Fibroblast of the aortic adventitia (primary cell): ENCODE results near the gene PKNOX1. TPM values are rescaled to one million over a fixed set of nuclear protein-coding genes. Genes with fewer than 3 reads are reported as not detected.

ENCODE experiments used
- DNase-seq: peaks from one replicate; pipeline ENCODE4 v3.0.0-alpha.2; 2010; ENCODE audit warnings: low read depth
- H3K4me3 ChIP-seq: 2 replicates; pipeline ENCODE4 v1.5.1; 2011; ENCODE audit warnings: low read depth, mild to moderate bottlenecking, control low read depth, low read length, moderate library complexity
- CTCF ChIP-seq: IDR thresholded peaks from 2 replicates; pipeline ENCODE4 v1.5.1; 2011; ENCODE audit warnings: mild to moderate bottlenecking, low read length, control low read depth, inconsistent platforms; ENCODE audit not compliant: insufficient read depth
- total RNA-seq: library from RNA; depleted of rRNA; stranded (reverse); fragments of >200 nt; gene quantifications from 2 replicates; pipeline ENCODE4 v1.2.3, GENCODE V29; 2012; ENCODE audit warnings: low replicate concordance

Gene PKNOX1
- total RNA-seq, 1 donor = 12.7 TPM

DNA sequence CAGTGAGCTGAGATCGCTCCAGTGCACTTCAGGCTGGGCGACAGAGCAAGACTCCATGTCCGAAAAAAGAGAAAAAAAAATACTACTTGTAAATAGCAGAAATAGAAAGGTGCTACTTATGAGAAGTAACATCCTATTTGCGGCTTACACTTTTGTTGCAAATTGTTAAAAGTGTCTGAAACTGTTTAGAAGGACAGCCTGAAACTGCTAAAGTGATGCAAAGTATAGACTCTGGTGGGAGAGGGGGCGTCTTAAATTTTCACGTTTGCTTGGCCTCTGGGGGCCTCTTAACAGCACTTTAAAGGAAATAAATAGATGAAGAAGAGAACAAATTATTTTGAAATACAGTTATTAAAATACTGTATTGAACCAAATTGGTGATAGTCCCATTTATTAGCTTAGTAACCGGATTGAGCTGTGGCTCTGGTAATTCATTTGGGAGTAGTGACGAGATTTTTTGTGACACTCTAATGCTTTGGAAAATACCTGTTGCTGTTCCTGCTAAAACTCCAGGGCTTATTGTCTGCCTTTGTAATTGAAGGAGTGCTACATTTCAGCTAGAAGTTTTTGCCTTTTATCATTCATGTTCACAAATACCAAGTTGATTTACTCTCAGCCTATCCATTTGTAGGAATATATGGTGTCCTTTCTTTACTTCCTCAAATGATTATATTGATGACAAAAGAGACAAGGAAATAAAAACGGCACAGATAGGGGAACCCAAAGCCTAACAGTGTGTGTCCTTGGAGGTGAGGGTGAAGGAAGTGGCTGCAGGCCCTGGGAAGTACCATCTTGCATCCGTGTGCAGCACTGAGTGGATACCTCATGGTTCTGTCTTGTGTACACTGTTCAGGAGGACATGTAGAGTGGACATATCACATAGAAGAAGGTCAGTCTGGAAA lies 6.2 kb downstream of the PKNOX1 start:
- no peak overlapping the region for H3K4me3 ChIP-seq
- no peak for TF ChIP-seq CTCF
- no peak for DNase-seq

DNA sequence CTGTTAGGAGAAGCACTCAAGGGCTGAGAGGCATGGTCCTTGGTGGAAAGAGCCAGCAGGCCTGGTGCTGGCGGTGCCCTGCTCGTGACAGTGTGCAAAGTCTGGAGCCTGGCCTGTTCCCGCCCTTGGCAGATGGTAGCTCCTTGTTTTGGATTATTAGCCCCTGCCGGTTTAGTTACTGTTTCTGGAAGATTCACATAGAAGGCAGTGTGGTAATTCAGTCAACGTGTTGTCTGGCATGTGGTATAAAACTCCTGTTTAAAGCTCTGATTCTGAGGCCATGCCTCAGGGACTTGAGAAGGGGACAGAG lies 6.8 kb downstream of the PKNOX1 start:
- no peak for TF ChIP-seq CTCF
- H3K4me3 ChIP-seq = no peak overlapping the region
- DNase-seq = no peak

GRCh38 chr21:42981862-42982261 lies 7.5 kb downstream of the PKNOX1 start:
- DNase-seq = no peak
- no peak for TF ChIP-seq CTCF
- no peak overlapping the region for H3K4me3 ChIP-seq

- no peak for DNase-seq
- H3K4me3 ChIP-seq = no peak overlapping the region
- TF ChIP-seq CTCF = no peak
These were observed 8.7 kb downstream of the PKNOX1 start for GRCh38 chr21:42983103-42983502.

GRCh38 chr21:42983869-42984268 lies 9.5 kb downstream of the PKNOX1 start:
- no peak overlapping the region for H3K4me3 ChIP-seq
- DNase-seq = no peak
- TF ChIP-seq CTCF = no peak

- no peak for TF ChIP-seq CTCF
- DNase-seq = no peak
These were observed 11.9 kb downstream of the PKNOX1 start for GRCh38 chr21:42986125-42986783.

More at GRCh38 chr21:42986125-42986783, 11.9 kb downstream of the PKNOX1 start:
- no peak overlapping the region for H3K4me3 ChIP-seq
